Measurements from ENCODE around the gene NT5C2.

- no peak for TF ChIP-seq POLR2AphosphoS5 (IDR thresholded peaks at IDR 0.05; ENCODE audit: borderline replicate concordance, low read depth, low read length)
- TF ChIP-seq EZH2 (IDR thresholded peaks at IDR 0.05): no peak
- no peak for TF ChIP-seq FOXP2 (optimal IDR thresholded peaks at IDR 0.05; ENCODE audit: control extremely low read depth, extremely low read length, insufficient read depth)
Observed at GRCh38 chr10:103154521-103155299, 38.4 kb downstream of the NT5C2 start.

Measured in SK-N-MC (cell line).